Heart right ventricle (tissue), 16 donors: ENCODE measurements around the gene AREL1. TPM values are rescaled to one million over a fixed set of nuclear protein-coding genes. Genes with fewer than 3 reads are reported as not detected.

Source experiments
- ATAC-seq, 8 donors: fragments of 200-7000 bp; cut with Tn5 transposase; one replicate each; pipeline ENCODE4 v1.9.1; 2020; ENCODE audit warnings: mild to moderate bottlenecking in 8 of 8, moderate library complexity in 8 of 8, moderate number of reproducible peaks in 1 of 8
- DNase-seq, 2 donors: peaks; one replicate each; pipeline ENCODE4 v3.0.0-alpha.2; 2020
- H3K27ac ChIP-seq, 10 donors: fragments of 200-600 bp; sonication (generic) in 2 of 10; one replicate each; pipeline versions ENCODE4 v1.5.0 to v1.8.0; 2020 to 2022; ENCODE audit warnings: mild to moderate bottlenecking in 3 of 10
- H3K27me3 ChIP-seq, 7 donors: fragments of 200-600 bp; one replicate each; pipeline ENCODE4 v1.8.0; 2021 to 2022; ENCODE audit warnings: mild to moderate bottlenecking in 2 of 7
- H3K36me3 ChIP-seq, 9 donors: fragments of 200-600 bp; sonication (generic) in 1 of 9; one replicate each; pipeline versions ENCODE4 v1.5.0 to v1.8.0; 2020 to 2022; ENCODE audit warnings: mild to moderate bottlenecking in 2 of 9
- H3K4me1 ChIP-seq, 9 donors: fragments of 200-600 bp; sonication (generic) in 1 of 9; one replicate each; pipeline versions ENCODE4 v1.5.0 to v1.8.0; 2020 to 2022; ENCODE audit warnings: mild to moderate bottlenecking in 4 of 9
- H3K4me3 ChIP-seq, 10 donors: fragments of 200-600 bp; sonication (generic) in 2 of 10; one replicate each; pipeline versions ENCODE4 v1.5.0 to v1.8.0; 2020 to 2022; ENCODE audit warnings: mild to moderate bottlenecking in 7 of 10, moderate library complexity in 2 of 10
- H3K9me3 ChIP-seq, 11 donors: fragments of 200-600 bp in 10 of 11; sonication (generic) in 2 of 11; one replicate each; pipeline versions ENCODE4 v1.5.0 to v1.8.0; 2013 to 2022; ENCODE audit warnings: mild to moderate bottlenecking in 2 of 11, control low read depth in 1 of 11, moderate library complexity in 1 of 11
- CTCF ChIP-seq, 9 donors: fragments of 200-600 bp; sonication (generic) in 2 of 9; IDR thresholded peaks; one replicate each; pipeline versions ENCODE4 v1.5.0 to v1.8.0; 2021 to 2022; ENCODE audit warnings: antibody characterized with exemption in 9 of 9, mild to moderate bottlenecking in 5 of 9, moderate library complexity in 1 of 9
- WGBS, 2 donors: extraction: QIAGEN DNeasy Blood & Tissue Kit; methylation state at CpG; one replicate each; pipeline ENCODE4 v1.1.7; 2013; ENCODE audit warnings: inconsistent platforms in 1 of 2; 5-methylcytosine and 5-hydroxymethylcytosine counted together
- intact Hi-C, 10 donors: fragments of 100-400 bp; cut with DNase I; formaldehyde crosslinking; loops; one replicate each; pipeline versions ENCODE4 v1.11.1 to v1.14.2; 2022
- polyA plus RNA-seq, 2 donors: library from polyadenylated mRNA; stranded (reverse); fragments of 200-250 nt; gene quantifications; one replicate each; pipeline ENCODE4 v1.2.3, GENCODE V29; 2013
- total RNA-seq, 10 donors: library from RNA; stranded (reverse); fragmentation: NEBNext Ultra II Directional in 3 of 10; extraction: Animal tissue kit (Norgen Biotek cat#: 25700) in 3 of 10; gene quantifications; one replicate each; pipeline versions ENCODE4 v1.2.1 to v1.2.4, GENCODE V29; 2021 to 2023
- donor health status: Arrhythmogenic right ventricular cardiomyopathy.
- donor health status: ischemic (EF 13 %, LVEDD 7.1; RV severe dilation, severe dysfunction).
- donor health status: healthy with polysubstance abuse.
- donor health status: DM: no; HTN: yes; CAD: no.
- donor health status: DM: no; HTN: no; CAD: no.
- donor health status: ischemic (EF 25% LVEDD 6.9; RV normal size, moderate dysfunction).
- donor health status: ischemic (EF 25% LVEDD 5.7; RV mildly dilated, moderate dysfunction).
- donor health status: healthy.
- donor health status: DM: yes; HTN: yes; CAD: no.
- donor health status: Ischemic cardiomyopathy.
- donor health status: ischemic (EF 35%, LVEDD 5.7; RV mildly dilated, moderate dysfunction).
- donor health status: nonischemic (EF 11% LVEDD 7.7; RV severe dilation, severe dysfunction).
- donor health status: DM: yes; HTN: yes; CAD: no.
- donor health status: PGD.
- donor health status: ischemic (EF 29% LVEDD 5.4; RV normal size, mild dysfunction).
- donor health status: nonischemic (EF 23%, LVEDD 6.1; RV moderate dilation, normal function).

The AREL1 gene
- total and polyA plus RNA-seq, 12 donors, result 8.8 to 27.2 (median 20.7) TPM

GRCh38 chr14:74620497-74620921, 92.4 kb downstream of the AREL1 start:
- no peak for DNase-seq
- WGBS, 2 donors, result 65 to 72% methylated on average over 2 of the region's 2 CpGs

GRCh38 chr14:74619672-74620131, 93.2 kb downstream of the AREL1 start:
- peaks cover 0 to 12% (median 4%) of the 10 kb centered on the region in 7 donors for H3K27me3 ChIP-seq
- peaks cover 8 to 73% (median 36%) of the 10 kb centered on the region in 9 donors for H3K4me1 ChIP-seq
- peak; percentile 65 to 78 for DNase-seq
- intact Hi-C loops, result loop anchor here in 6 of 10 donors (5.0 to 10.0 kb wide), 6 partner anchors 43 to 255 kb away; partner anchors contain the start of genes AREL1 (in 1 of the 6), FCF1 (in 1 of the 6), ISCA2 (in 1 of the 6) and NPC2 (in 1 of the 6)
- no peak for TF ChIP-seq CTCF (IDR thresholded peaks at IDR 0.05)
- peak overlapping the region; percentile 42 to 88 (median 66) for H3K27ac ChIP-seq
- 37 to 51% methylated on average over 6 of the region's 6 CpGs for WGBS, 2 donors
- no peaks in the 10 kb centered on the region for H3K9me3 ChIP-seq
- ATAC-seq, result peak; percentile 74 to 90 (median 86)
- H3K4me3 ChIP-seq, result no peak overlapping the region
- no peaks in the 10 kb centered on the region for H3K36me3 ChIP-seq

More at GRCh38 chr14:74620497-74620921, 92.4 kb downstream of the AREL1 start:
- H3K4me1 ChIP-seq, result peaks cover 8 to 65% (median 36%) of the 10 kb centered on the region in 9 donors
- intact Hi-C loops, result no loop called here
- H3K27ac ChIP-seq, result peak overlapping the region; percentile 23 to 88 (median 66)
- TF ChIP-seq CTCF (IDR thresholded peaks at IDR 0.05), result no peak
- H3K9me3 ChIP-seq, result no peaks in the 10 kb centered on the region
- H3K27me3 ChIP-seq, result peaks cover 0 to 7% (median 2%) of the 10 kb centered on the region in 7 donors
- no peak overlapping the region for H3K4me3 ChIP-seq
- no peaks in the 10 kb centered on the region for H3K36me3 ChIP-seq
- ATAC-seq, result peak in 5 of 8 donors; percentile 23 to 60 (median 29)

GRCh38 chr14:74618078-74618952, 94.6 kb downstream of the AREL1 start:
- peaks cover 0 to 22% (median 4%) of the 10 kb centered on the region in 7 donors for H3K27me3 ChIP-seq
- peak overlapping the region; percentile 42 to 88 (median 67) for H3K27ac ChIP-seq
- intact Hi-C loops, result loop anchor here in 6 of 10 donors (5.0 to 10.0 kb wide), 6 partner anchors 44 to 254 kb away; partner anchors contain the start of genes AREL1 (in 1 of the 6), FCF1 (in 1 of the 6), ISCA2 (in 1 of the 6) and NPC2 (in 1 of the 6)
- TF ChIP-seq CTCF (IDR thresholded peaks at IDR 0.05), result no peak
- DNase-seq (no peak), ATAC-seq (peak in 2 of 8 donors; percentile 25 to 32)
- peaks cover 8 to 86% (median 36%) of the 10 kb centered on the region in 9 donors for H3K4me1 ChIP-seq
- peak overlapping the region in 1 of 10 donors; percentile 6 for H3K4me3 ChIP-seq
- no peaks in the 10 kb centered on the region for H3K9me3 ChIP-seq
- H3K36me3 ChIP-seq, result no peaks in the 10 kb centered on the region
- WGBS, 2 donors, result 60 to 70% methylated on average over 10 of the region's 10 CpGs
